Germinal center (tissue), 1 donor: ENCODE measurements around the gene CXCR2.
"Not testable (repeated sequence)": the region's sequence is repeated elsewhere in the genome, so short reads cannot be mapped to it uniquely, and the experiment has no call there.

Experiments
- DNase-seq: peaks from one replicate; pipeline ENCODE4 v3.0.0; 2012; ENCODE audit warnings: mixed read lengths, low spot score

CXCR2 gene

DNA sequence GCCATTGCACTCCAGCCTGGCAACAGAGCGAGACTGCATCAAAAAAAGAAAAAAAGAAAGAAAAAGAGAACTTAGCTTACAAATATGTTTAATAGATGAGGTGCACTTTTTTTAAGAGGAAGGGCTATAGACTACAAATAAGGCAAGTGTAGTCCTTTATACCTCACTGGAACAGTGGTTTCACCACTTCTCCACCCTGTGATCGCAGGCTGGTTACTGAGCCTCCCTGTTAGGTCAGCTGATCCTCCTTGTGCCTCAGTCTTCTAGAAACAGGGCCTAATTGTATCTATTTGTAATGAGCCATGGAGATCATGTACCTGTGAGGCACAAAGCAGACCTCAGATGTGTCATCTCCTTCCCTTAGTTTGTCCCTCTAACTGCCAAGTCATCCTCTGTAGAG is 4.5 kb downstream of the CXCR2 start:
- no peak for DNase-seq

DNA sequence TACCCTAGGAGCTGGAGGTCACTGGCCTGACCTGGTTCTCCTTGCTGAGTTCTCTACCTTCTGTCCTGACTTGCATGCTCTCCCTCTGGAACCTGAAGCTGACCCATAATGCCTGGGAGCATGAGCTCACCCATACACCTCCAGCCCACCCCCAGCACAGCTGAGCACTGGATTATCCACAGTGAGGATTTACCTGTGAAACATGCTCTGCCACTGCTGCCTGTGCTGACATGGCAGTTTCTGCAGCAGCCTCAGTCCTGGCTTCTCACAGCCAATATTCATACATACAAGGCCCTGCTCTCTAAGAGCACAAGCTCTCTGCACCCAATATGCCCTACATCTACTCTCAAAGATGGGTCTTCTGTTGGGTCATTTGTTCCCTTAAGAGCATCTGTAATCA is 5.0 kb downstream of the CXCR2 start:
- DNase-seq, result no peak

DNA sequence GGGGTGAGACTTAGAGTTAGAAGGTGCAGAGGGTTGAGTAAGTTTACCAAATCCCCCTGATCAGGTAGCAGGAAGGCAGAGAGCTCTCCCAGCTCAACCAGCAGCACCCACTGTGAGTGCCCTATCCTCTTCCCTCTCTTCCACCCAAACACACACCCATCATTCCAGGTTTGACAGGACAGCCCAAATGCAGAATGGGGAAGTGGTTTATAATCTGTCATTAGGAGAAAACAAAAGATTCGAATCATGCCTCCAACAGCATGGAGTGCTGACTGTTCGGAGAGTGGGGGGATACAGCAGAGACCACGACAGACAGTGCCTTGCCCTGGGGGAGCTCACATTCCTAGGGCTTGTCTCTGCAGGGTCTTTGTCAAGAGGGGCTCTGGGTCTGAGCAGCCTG is 11.7 kb downstream of the CXCR2 start:
- no peak for DNase-seq

DNA sequence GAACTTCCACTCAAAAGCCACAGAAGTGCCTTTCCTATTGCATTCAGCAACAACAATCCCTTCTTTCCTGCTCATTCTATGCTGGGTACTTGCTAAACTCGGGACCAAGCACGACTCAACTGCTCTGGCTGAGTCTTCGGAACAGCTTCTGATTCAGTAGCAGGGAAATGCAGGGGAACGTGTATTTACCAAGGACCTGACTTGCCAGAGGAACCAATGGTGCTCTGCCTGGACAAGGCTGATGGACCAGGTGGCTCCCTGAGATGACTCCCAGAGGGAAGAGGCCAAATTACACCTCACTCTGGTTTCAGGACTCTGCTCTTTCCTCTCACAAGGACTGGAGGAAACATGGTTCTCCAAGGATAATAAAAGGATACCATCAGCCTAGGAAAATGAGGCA is 12.2 kb downstream of the CXCR2 start:
- DNase-seq, result no peak

DNA sequence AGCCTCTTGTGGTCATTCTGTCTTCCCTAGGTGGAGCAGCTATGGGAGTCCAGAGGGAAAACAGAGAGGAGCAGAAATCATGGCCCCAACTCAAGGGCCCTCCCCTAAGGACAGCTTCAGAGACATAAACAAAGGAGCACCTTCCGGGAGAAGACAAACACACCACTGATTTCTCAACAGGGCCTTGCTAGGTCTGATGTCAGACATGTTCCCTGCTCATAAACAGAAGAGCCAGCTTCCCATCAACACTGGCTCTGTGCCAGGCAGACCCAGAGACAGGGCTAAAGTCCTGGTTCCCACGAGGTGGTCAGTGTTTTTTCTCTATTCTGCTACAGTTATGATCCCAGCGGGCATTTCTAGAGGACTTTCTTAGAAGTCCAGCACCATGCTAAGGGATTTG is 19.3 kb downstream of the CXCR2 start:
- no peak for DNase-seq

DNA sequence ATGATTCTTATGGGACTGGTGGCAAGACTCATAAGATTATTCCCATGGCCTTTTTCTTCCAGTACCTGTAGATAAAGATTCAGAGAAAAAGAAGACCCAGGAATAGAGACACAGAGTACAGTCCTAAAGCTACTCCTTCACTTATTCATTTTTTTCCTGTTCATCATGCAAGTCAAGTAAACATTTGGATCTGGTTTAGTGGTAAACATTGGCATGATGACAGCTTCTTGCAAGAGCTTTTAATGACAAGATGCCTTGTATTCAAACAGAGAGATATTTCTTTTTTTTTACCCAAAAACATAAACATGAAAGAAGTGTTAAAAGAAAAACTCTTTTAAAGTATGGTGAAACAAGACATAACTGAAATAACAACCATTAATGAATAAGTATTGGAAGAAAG is 20.2 kb downstream of the CXCR2 start:
- no peak for DNase-seq

DNA sequence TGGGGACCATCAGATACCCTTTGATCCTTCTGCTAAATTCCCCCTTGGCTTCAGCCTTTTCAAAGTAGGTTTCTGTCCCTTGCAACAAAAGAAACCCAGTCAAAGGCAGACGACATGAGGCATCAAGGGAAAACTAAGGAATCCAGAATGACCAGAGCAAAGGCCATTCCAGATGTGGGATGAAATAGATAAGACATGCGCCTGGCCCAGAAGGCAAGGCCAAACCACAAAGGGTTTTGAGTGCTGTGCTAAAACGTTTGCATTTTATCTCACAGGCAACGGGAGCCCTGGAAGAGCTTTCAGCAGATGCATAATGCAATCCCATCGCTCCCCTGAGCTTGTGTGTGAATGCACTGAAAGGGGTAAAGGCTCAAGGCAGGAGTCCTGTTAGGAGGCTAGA is 23.3 kb downstream of the CXCR2 start:
- DNase-seq, result no peak

DNA sequence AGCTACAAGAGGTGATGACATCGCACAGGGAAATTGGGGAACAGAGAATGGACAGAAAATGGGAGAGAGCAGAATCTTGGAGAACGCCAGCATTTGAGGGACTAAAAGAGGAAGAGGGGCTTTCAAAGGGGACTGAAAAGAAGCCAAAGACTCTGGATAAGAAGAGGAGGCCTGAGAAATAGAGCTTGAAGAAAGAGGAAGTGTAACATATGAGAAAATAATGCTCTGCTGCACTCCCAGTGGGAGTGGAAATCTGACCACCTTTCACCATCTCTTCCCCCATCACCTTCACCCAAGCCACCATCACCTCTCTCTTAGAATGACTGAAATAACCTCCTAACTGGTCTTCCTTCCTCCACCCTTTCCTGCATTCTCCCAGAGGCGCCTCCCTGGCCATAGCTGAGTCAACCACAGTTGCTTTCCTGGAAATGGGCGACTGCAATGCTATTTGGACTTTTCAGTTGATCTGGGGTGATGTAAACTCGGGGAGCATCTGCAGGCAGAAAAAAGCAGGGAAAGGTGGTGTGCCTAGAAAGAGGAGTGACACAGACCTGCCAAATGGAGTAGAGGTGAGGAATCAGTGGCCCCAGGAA is 24.1 kb downstream of the CXCR2 start:
- peak; percentile 16 for DNase-seq

DNA sequence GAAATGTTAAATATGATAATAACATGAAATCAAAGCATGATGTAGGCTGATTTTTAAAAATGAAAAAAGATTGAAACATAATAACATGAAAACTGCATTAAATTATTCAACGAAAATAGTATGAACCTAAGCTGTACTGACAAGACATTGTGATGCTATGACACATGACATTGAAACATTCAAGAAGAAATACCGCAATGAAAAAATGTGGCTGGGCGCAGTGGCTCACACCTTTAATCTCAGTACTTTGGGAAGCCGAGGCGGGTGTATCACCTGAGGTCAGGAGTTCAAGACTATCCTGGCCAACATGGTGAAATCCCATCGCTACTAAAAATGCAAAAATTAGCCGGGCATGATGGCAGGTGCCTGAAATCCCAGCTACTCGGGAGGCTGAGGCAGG is 26.3 kb downstream of the CXCR2 start:
- DNase-seq, result no peak

DNA sequence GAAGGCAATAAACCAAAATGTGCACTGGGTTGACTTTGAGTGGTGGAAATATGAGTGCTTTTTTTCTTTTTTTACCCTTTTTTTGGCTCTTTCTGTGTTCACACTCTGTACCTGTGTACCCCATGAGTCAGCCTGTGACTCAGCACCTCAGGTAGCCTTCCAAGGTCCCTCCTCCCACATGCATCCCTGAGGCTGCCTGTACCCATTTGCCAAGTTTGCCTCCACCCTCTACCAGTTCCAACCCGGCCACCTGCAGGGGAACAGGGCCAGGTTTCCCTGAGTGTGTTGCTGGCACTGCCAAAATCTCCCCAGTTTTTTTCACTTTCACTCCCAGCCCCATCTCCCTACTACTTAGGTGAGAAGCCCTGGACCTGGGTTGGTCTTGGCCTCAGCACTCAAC is 26.9 kb downstream of the CXCR2 start:
- no peak for DNase-seq

DNA sequence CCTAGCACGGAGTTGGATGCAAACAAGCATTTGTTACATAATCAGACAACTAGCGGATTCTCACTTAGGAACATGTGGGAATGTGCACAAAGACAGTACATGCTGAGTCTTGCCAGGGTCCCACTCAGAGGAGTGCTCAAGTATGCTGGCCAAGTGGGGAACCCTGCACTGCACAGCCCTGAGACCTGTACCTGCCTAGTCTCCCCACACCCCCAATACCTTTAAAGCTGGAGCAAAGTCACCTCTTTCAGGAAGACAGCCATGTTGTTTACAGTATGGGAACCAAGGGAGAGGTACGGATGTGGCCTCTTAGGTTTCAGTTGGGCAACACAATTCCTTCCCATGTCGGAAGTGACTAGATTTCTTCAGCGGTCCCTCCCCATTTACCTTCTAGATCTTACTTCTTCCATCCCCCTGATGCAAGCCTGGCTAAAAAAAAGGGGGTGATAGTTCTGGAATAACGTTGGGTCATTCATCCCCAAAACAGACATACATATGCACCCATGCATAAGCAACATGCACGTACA is 30.2 kb downstream of the CXCR2 start:
- DNase-seq, result no peak

DNA sequence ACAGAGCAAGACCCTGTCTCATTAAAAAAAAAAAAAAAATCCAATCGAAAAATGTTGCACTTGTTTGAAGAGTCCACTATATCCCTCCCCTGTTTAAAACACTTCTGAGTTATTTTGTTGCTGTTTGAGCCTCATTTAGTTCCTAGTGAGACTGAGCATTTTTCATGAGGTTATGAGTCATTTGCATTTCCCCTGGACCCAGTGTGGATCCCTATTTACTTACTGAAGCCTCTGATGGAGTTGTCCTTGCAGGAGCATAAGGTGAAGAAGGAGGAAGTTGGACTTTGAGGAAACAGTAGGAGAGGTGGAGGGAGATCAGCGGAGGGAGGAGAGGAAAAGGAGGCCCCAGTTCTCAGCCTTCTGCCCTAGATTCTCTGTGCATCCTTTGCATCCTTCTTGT is 35.8 kb downstream of the CXCR2 start:
- DNase-seq, result no peak

DNA sequence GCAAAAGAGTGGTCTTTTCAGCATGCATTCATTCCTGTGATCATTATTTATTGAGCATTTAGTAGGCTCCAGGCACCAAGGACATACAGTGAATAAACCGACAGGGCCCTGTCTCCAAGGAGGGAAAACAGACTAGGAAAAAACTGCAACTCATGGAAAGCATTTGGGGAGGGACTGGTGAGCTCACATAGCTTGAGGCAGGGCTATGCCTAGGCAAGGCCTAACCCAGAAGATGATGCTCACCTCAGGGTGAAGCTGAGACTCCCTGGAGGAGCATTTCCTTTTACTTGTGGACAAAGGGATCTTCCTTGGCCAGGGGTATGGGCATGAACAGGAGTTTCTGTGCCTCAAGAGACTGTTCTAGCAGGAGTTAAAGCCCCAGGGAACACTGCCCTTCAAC is 37.0 kb downstream of the CXCR2 start:
- DNase-seq, result no peak

DNA sequence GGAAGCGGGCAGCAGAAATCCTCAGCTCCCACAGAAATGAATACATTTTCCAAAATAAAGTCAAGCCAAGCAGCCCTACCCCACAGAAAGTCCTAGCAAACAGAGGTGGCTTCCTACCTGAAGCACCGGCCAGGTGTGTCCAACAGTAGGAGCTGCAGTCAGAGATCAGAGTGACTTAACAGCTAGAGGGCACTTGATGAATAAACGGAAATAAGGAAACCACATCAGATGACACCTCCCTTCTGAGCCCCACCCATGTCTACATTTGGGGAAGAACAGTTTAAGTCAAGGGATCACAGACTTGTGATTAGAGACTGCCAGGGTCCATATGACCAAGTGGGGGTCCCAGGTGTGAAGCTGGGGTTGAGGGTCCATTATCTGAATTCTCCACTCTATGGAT is 41.0 kb downstream of the CXCR2 start, which contains the start of gene CXCR1:
CXCR1 (minus strand) TSS at position 172 of the 400 bp plus-strand sequence. CDS start 1,751 bp downstream, outside the sequence.
- no peak for DNase-seq

DNA sequence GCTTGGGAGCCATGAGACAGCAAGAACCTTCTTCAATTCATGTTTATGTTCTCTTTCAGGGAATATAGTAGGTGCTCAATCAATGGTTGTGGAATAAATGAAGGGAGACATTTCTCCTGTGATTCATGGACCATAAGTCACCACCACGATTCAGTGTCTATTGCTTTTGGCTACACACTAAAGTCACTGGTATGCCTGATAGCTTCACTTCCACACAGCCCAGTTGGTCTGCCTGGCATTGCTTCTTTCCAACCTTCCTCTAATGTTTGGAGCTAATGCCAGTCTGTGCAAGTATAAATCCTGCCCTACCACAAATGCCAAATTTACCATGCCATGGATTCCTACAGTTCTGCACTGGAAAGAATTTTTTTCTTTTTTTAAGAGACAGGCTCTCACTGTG is 42.2 kb downstream of the CXCR2 start:
- DNase-seq, result no peak

DNA sequence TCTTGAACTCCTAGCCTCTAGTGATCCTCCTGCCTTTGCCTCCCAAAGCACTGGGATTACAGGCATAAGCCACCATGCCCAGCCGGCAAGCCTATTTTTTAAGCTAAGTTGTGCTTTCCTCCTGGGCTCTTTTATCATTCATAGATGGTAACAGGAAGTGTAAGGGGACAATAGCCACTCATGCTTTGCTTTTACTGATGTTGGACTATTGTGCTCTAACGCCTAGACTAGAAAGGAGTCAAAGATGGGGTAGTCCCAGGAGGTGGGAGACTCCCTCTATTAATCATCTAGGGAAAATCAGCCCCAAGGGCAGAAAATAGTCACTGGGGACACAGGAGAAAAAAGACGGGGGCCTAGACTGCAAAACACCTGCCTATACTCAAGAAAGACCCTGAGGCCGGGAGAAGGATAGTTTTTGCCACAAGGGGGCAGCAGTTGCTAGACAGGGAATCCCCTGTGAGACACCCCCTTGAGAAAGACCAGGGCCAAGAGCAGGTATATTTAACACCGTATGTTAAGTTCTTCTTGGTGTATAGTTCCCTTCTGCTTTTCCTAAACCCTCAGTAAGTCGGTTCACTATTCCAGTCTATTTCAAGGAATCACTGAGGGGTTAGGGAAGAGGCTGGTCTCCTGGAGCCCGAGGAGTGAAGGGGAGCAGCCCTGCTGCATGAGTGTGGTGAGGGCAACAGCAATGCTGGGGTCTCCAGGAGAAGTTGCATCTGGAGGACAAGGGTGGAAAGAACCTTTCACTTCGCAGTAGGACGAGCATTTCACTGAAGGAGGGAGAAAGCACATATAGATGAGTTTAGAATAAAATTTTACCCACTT is 43.0 kb downstream of the CXCR2 start:
- peak; percentile 73 for DNase-seq

DNA sequence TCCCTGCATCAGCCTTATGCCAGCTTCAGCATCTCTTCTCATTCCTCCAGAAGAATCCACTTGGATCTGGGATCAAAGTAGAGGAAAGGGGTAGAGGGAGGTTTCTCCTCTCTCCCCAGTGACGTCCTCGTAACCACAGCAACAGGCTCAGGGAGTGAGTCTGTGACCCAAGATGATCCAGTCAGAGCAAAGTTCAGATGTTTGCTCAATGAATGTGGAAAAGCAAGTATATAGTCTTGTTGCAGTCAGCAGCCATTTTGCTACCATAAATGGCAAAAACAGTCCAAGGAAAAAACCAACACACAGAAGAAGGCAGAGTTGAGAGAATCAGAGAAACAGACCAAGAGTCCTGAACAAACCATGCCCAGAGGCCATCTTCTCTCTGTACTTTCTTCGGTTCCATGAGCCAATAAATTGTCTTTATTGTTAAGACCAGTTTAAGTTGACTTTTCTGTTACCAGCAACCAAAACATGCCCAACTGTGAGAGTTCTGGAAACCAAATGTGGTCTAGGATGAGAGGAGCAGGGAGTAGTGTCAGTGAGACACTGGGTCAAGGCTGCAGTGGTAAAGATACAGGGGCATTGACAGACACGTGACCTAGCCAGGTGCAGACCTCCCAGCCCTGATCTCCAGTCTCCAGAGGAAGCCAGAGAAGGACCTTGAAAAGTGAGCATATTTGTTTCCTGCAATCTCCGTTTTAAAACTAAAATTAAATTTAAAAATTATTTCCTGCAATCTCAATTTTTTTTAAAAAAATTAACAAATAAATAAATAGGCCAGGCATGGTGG is 44.1 kb downstream of the CXCR2 start:
- no peak for DNase-seq

DNA sequence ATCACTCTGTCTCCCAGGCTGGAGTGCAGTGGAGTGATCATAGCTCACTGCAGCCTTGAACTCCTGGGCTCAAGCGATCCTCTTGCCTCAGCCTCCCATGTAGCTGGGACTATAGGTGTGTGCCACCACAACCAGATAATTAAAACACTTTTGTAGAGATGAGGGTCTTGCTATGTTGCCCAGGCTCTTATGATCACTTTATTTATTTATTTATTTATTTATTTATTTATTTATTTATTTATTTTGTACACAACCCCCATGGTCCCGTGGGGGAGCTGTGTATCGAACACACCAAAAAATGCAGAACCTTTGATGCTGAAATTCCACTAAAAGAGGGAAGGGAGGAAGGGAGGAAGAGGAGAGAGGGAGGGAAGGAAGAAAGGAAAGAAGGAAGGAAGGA is 45.9 kb downstream of the CXCR2 start:
- DNase-seq, result not testable (repeated sequence)

DNA sequence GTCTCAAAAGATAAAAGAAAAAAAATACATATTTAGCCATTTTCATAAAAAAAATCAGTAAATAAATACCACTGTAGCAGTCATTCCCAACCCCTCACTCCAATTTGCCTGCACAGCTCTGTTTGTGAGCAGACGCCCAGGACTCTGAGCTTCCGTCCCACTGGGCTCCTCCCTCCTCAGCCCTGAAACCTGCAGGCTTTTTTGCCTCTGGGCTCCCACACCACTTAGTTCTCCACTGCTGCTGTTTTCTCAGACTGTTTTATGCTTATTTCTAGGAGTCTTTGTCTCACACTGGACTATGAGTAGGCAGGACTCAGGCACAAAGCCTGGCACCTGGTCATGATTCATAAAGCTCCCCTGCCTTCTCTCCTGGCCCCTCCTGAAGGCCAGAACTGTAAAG is 47.0 kb downstream of the CXCR2 start:
- DNase-seq, result no peak

DNA sequence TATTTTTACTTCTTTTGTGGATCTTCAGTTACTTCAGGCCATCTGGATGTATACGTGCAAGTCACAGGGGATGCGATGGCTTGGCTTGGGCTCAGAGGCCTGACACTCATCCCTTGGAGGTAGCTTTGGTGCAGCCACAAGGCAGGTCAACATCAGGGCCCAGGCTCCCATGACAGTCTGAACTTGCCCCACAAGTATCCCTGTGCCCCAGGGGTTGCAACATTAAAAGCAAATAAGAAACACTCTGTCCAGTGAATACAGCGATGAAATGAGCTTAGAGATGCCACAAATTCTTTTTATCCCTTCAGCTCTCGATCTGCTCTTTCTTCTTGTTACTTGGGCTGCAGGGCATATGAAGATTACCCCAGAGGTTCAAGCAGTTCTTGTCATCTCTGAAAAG is 54.0 kb downstream of the CXCR2 start:
- DNase-seq, result no peak

DNA sequence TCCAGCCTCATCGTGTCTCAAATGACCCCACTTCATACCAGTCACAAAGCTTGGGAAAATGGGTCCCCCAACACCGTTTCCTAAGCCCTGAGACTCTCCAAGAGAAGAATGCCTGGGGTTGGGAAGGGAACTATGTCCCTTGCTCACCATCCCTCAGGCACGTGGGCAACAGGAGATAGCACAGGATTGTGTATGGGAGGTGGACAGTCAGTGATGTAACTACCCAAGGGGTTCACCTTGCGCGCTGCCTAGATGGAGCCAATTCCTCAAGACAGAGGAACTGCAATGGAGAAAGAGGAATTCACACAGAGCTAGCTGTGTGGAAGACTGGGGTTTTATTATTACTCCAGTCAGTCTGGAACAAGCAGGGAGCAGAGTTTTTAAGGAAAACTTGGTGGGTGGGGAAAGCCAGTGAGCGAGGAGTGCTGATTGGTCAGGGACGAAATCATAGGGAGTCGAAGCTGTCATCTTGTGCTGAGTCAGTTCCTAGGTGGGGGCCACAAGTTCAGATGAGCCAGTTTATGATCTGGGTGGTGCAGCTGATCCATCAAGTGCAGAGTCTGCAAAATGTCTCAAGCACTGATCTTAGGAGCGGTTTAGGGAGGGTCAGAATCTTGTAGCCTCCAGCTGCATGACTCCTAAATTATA is 54.8 kb downstream of the CXCR2 start:
- DNase-seq, result no peak

DNA sequence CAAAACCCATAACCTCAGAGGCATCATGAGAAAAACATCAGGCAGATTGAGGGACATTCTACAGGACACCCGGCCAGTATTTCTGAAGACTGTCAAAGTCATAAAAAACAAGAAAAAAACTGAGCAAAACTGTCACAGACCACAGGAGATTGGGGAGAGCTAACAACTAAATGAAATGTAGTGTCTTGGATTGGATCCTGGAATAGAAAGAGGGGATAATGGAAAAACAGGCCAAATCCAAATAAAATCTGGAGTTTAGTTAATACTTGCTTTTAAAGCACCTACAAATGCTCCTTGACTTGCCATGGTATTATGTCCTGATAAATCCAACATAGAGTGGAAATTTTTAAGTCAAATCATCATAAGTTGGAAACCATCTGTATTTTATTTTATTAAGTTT is 58.5 kb downstream of the CXCR2 start:
- no peak for DNase-seq
